Measurements from ENCODE around the gene PTPRD. TPM values are rescaled to one million over a fixed set of nuclear protein-coding genes. Genes with fewer than 3 reads are reported as not detected.

Gene PTPRD
- total RNA-seq, 4 donors from 2014 or later, result 0.78 to 11.7 (median 1.6) TPM

DNA sequence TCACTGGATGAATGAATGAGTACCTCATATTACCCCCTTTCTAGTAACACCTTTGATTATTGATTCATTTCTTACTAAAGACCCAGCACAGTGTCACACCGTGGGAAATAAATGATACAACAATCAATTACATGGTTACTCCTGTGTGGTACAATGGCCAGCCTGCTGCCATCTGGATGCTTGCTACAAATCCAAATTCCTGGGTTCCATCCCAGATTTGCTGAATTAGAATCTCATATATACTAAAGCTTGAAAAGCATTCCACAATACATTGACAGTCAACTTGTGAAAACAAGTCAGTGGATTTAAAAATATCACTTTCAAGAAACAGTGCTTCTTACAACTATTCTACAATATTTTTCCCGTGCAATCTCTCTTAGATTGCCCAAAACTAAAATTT, 989.3 kb downstream of the PTPRD start:
- DNase-seq, result no peak
- no peak for ATAC-seq
- Histone ChIP-seq H3K27ac (no peak overlapping the region), H3K9me3 (no peaks in the 10 kb centered on the region), H3K4me3 (no peak overlapping the region), H3K36me3 (no peaks in the 10 kb centered on the region), H3K27me3 (no peaks in the 10 kb centered on the region), H3K4me1 (no peaks in the 10 kb centered on the region)
- in situ Hi-C loops (cut with MboI; ENCODE audit: low sequenced_read_pairs in 4 of 4) (no loop called here), intact Hi-C loops (cut with DNase I; ENCODE audit: low total_unique reads) (no loop called here)
- TF ChIP-seq POLR2A (IDR thresholded peaks at IDR 0.05), result no peak
- TF ChIP-seq, protein P1, sequence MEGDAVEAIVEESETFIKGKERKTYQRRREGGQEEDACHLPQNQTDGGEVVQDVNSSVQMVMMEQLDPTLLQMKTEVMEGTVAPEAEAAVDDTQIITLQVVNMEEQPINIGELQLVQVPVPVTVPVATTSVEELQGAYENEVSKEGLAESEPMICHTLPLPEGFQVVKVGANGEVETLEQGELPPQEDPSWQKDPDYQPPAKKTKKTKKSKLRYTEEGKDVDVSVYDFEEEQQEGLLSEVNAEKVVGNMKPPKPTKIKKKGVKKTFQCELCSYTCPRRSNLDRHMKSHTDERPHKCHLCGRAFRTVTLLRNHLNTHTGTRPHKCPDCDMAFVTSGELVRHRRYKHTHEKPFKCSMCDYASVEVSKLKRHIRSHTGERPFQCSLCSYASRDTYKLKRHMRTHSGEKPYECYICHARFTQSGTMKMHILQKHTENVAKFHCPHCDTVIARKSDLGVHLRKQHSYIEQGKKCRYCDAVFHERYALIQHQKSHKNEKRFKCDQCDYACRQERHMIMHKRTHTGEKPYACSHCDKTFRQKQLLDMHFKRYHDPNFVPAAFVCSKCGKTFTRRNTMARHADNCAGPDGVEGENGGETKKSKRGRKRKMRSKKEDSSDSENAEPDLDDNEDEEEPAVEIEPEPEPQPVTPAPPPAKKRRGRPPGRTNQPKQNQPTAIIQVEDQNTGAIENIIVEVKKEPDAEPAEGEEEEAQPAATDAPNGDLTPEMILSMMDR (IDR thresholded peaks at IDR 0.05 in 4 of 5, conservative IDR thresholded peaks at IDR 0.05 in 1 of 5), result no peak

GRCh38 chr9:9621355-9621940, 991.4 kb downstream of the PTPRD start:
- Histone ChIP-seq H3K9me3 (no peaks in the 10 kb centered on the region), H3K4me1 (no peaks in the 10 kb centered on the region), H3K27me3 (no peaks in the 10 kb centered on the region), H3K4me3 (no peak overlapping the region), H3K36me3 (no peaks in the 10 kb centered on the region), H3K27ac (no peak overlapping the region)
- in situ Hi-C loops (cut with MboI; ENCODE audit: low sequenced_read_pairs in 4 of 4) (no loop called here), intact Hi-C loops (cut with DNase I; ENCODE audit: low total_unique reads) (no loop called here)
- ATAC-seq, result no peak
- TF ChIP-seq, protein P1 (IDR thresholded peaks at IDR 0.05 in 4 of 5, conservative IDR thresholded peaks at IDR 0.05 in 1 of 5), result no peak
- TF ChIP-seq POLR2A (IDR thresholded peaks at IDR 0.05), result no peak
- DNase-seq, result no peak

DNA sequence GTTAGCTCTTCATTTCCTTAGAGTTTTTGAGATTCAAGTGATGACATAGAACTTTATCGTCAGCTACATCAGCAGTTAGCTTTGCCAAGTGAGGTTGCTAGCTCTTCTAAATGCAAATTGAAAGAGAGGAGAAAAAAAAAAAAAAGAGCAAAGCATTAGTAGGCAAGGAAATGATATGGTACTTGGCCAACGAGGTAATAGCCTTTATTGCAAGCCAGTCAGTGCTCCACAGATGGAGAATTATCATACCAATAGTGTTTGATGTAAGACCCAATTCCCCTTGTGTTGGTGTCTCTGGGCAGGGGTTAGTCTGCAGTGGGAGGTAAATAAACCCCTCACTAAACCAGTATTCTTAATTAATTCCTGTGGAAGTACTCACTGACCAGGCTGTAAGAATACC, 992.1 kb downstream of the PTPRD start:
- H3K9me3 ChIP-seq, result no peaks in the 10 kb centered on the region
- H3K36me3 ChIP-seq, result no peaks in the 10 kb centered on the region
- in situ Hi-C loops (cut with MboI; ENCODE audit: low sequenced_read_pairs in 4 of 4), result no loop called here
- H3K4me1 ChIP-seq, result no peaks in the 10 kb centered on the region
- no peak overlapping the region for H3K27ac ChIP-seq
- H3K4me3 ChIP-seq, result no peak overlapping the region
- intact Hi-C loops (cut with DNase I; ENCODE audit: low total_unique reads), result no loop called here
- ATAC-seq, result no peak
- no peak for TF ChIP-seq POLR2A (IDR thresholded peaks at IDR 0.05)
- H3K27me3 ChIP-seq, result no peaks in the 10 kb centered on the region
- DNase-seq, result no peak

DNA sequence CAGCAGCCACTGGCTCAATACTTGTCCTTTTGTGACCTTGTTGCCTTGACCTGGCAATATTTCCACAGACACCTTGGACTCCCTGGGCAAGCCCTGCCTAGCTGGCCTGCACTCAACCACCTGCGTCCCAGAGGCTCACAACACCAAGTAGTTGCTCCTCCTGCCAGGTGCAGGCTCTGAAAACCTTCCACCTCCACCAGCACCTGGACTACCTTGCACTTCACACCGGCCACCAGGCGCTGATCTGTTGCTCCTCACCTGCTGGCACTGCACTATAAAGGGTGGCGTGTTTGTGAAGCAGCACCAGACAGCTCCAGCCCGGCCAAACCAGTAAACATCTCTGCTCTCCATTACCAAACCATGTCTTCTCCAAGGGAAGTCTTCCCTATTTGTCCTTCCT, 997.7 kb downstream of the PTPRD start:
- no peaks in the 10 kb centered on the region for H3K9me3 ChIP-seq
- H3K36me3 ChIP-seq, result no peaks in the 10 kb centered on the region
- DNase-seq (no peak), ATAC-seq (no peak)
- no peak overlapping the region for H3K27ac ChIP-seq
- intact Hi-C loops (cut with DNase I; ENCODE audit: low total_unique reads), result no loop called here
- no peak for TF ChIP-seq POLR2A (IDR thresholded peaks at IDR 0.05)
- TF ChIP-seq, protein P1 (IDR thresholded peaks at IDR 0.05 in 4 of 5, conservative IDR thresholded peaks at IDR 0.05 in 1 of 5), result no peak
- in situ Hi-C loops (cut with MboI; ENCODE audit: low sequenced_read_pairs in 4 of 4), result no loop called here
- no peaks in the 10 kb centered on the region for H3K4me1 ChIP-seq
- H3K27me3 ChIP-seq, result no peaks in the 10 kb centered on the region
- H3K4me3 ChIP-seq, result no peak overlapping the region

DNA sequence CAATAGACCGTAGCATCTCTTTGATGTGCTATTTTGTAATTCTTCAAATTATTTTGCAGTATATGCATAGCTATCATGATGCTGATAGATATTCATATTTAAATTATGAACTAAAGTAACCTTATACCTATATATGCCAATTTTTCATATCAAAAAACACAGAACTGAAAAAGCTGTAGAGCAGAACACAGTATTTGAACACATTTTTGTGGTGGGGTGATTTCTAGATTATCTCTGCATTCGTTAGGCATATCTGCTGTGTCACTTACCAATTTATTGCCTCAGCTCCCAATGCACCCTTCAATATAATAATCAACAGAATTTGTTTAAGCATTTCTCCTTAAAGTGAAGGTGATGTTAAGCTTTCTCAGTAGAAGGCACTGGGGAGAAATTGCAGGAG, 998.2 kb downstream of the PTPRD start:
- TF ChIP-seq POLR2A (IDR thresholded peaks at IDR 0.05), result no peak
- TF ChIP-seq, protein P1 (IDR thresholded peaks at IDR 0.05 in 4 of 5, conservative IDR thresholded peaks at IDR 0.05 in 1 of 5), result no peak
- Histone ChIP-seq H3K27me3 (no peaks in the 10 kb centered on the region), H3K27ac (no peak overlapping the region), H3K4me3 (no peak overlapping the region), H3K9me3 (no peaks in the 10 kb centered on the region), H3K4me1 (no peaks in the 10 kb centered on the region), H3K36me3 (no peaks in the 10 kb centered on the region)
- DNase-seq (no peak), ATAC-seq (no peak)
- intact Hi-C loops (cut with DNase I; ENCODE audit: low total_unique reads) (no loop called here), in situ Hi-C loops (cut with MboI; ENCODE audit: low sequenced_read_pairs in 4 of 4) (no loop called here)
